Measurements from ENCODE around the gene ENTPD3.

GRCh38 chr3:40476478-40477470 lies 89.8 kb downstream of the ENTPD3 start, which contains the start of gene ZNF619:
- TF ChIP-seq GATA2 (IDR thresholded peaks at IDR 0.05; ENCODE audit: low read depth, low read length) (no peak), GATA3 (IDR thresholded peaks at IDR 0.05; ENCODE audit: low read depth, low read length) (no peak)

Data from SH-SY5Y (cell line).